Stimulated activated CD8-positive, alpha-beta memory T cell treated with anti-CD3 and anti-CD28 coated beads, Interleukin-4, amount 100 ng/mL, for 4 hours (primary cell): Measurements from ENCODE around the gene EIF6.
"Not testable (repeated sequence)": the region's sequence is repeated elsewhere in the genome, so short reads cannot be mapped to it uniquely, and the experiment has no call there.

Source experiments
- DNase-seq, 2 donors: peaks; one replicate each; pipeline ENCODE4 v3.0.0-alpha.2; 2020; ENCODE audit warnings: low read depth in 2 of 2, low spot score in 1 of 2

EIF6 gene

GRCh38 chr20:35262731-35263531 lies 21.6 kb downstream of the EIF6 start:
- DNase-seq = not testable (repeated sequence)

GRCh38 chr20:35262321-35262720 lies 22.3 kb downstream of the EIF6 start:
- DNase-seq = not testable (repeated sequence)

GRCh38 chr20:35260426-35260825 lies 24.1 kb downstream of the EIF6 start:
- DNase-seq = no peak

- no peak for DNase-seq
Measured at GRCh38 chr20:35257175-35257909, 27.2 kb downstream of the EIF6 start.

DNA sequence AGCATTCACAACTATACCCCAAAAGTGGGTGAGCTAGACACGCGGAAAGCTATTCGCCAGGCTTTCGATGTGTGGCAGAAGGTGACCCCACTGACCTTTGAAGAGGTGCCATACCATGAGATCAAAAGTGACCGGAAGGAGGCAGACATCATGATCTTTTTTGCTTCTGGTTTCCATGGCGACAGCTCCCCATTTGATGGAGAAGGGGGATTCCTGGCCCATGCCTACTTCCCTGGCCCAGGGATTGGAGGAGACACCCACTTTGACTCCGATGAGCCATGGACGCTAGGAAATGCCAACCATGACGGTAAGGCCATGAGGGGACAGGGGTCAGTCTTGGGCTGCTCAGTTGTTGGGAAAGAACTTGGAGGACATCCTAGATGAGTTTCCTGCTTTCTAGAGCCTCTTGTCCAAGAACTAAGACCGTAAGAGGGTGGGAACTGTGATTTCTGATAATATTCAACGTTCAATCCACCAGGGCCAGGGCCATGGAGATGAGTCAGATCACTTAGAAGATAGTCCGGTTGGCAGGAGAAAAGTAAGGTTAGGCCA lies 30.0 kb downstream of the EIF6 start:
- no peak for DNase-seq

DNA sequence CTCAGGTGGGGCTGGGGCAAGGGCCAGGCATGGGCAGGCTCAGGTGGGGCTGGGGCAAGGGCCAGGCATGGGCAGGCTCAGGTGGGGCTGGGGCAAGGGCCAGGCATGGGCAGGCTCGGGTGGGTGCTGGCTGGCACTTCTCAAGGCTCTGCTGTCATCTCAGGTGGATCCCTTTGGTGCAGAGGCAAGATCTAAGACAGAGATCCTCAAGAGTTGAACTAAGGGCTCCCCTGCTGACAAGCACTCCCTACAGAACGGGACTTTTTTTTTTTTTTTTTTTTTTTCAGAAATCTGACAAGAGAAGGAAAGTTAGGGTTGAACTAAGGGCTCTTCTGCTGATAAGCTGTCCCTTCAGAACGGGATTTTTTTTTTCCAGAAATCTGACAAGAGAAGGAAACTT lies 31.6 kb downstream of the EIF6 start:
- no peak for DNase-seq

GRCh38 chr20:35252598-35252997 lies 32.0 kb downstream of the EIF6 start:
- not testable (repeated sequence) for DNase-seq

DNA sequence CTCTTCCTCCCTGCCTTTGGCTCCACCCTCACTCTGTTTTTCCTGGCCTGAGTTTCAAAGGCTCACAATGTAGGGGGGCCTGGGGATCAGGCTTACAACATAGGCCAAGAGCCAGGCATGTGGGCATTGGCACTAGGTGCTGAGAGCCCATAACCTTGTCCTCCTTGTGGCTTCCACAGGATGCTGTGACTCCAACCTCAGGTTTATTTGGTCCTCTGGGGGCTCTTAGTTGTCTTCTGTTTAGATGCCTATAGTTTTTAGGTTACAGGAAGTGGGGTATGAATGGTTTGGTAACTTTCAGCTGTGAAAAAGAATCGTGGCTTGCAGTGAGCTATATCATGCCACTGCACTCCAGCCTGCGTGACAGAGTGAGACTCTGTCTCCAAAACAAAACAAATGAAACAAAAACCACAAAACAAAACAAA lies 32.5 kb downstream of the EIF6 start:
- DNase-seq = no peak

DNA sequence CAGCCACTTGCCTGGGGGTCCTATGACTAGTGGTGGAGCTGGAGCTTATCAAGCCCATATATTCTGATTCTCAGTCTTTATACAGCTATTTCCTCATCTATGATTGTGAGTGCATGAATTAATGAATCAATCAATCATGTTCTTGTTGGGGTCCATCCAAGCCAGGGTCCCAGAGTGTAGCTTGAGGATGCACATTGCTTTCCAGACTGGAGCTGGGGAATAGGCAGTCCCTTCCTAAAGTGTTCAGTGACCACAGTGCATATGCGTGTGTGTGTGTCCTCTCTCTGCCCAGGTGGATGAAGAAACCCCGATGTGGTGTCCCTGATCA lies 33.0 kb downstream of the EIF6 start:
- no peak for DNase-seq

- no peak for DNase-seq
Measured at GRCh38 chr20:35248641-35249475, 35.7 kb downstream of the EIF6 start.

DNA sequence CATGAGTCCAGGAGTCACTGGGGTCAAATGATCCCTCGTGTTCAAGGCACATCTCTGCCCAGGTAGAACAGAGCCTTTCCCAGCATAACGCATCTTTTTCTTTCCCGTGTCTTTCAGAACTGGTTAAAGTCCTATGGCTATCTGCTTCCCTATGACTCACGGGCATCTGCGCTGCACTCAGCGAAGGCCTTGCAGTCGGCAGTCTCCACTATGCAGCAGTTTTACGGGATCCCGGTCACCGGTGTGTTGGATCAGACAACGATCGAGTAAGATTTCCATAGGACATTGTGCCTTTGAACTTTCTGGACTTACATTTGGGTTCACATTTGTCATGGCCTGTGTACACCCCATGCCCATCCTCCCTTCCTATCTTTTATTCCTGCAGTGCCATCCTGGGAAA lies 37.8 kb downstream of the EIF6 start:
- no peak for DNase-seq

DNA sequence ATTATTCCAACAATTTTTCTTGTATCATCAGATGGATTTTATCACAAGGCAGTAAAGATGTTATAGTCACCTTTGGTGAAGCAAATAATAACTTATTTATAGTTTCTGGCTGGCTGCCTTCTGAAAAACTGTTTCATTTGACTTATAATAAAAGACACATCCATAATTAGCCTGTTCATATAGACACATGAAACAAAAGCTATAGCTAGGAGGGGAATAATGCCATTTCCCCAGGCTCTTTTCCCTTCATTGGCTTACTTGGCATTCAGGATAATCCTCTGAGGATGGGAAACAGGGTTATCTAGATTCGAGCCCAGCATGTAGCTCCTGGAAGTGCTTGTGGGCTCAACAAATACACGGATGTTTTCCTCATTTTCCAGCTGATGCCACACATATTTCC lies 40.6 kb downstream of the EIF6 start:
- no peak for DNase-seq

GRCh38 chr20:35243317-35243716 lies 41.3 kb downstream of the EIF6 start:
- DNase-seq = no peak

DNA sequence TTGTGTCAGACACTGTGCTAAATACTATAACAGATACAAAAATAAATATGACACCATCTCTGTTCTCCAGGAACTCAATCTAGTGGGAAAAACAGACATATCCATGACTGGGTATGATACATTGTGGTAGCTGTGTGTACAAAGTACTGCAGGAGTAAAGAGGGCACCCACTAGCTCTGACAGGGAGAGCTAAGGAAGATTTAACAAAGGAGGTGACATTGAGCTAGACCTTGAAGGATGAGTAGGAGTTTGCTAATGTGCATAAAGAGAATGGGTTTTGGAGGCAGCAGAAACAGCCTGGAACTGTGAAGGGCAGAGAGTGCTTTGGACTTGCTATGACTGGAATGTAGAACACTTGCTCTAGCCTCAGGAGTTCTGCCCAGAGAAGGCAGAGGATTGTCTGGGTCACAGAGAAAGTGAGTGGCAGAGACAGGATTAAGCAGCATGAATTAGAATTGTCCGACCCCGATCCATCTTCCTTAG lies 43.7 kb downstream of the EIF6 start:
- DNase-seq = no peak

DNA sequence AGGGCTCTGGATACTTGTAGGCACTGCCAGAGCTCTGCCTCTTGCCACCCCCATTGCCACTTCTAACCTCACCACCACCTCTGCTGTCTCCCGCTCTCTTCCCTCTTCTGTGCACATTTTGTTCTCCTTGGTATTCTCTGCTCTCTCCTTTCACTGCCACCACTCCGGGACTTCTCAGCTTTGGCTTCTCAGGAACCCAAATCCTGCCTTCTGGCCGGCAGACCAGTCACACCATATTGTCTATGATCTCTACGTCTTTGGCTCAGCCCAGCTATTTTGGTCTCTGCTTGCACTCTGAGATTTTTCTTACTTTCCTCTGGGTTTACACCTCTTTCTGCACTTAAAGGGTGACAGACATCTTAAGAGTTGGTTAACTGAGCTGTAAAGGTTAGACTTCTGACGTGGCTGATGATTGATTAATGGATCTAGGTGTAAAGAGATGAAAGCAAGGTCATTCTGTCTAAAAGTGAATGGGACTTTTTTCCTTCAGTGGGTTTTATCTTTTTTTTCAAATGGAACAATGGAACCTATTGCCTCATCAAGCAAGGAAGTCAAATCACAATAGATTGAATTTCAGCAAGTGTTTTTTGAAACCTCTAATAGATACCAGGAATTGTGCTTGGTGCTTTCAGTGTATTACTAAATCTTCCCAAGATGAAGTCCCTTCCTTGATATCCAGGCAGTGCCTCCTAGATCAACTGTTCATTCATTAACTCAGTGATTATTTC lies 44.3 kb downstream of the EIF6 start:
- DNase-seq = no peak

DNA sequence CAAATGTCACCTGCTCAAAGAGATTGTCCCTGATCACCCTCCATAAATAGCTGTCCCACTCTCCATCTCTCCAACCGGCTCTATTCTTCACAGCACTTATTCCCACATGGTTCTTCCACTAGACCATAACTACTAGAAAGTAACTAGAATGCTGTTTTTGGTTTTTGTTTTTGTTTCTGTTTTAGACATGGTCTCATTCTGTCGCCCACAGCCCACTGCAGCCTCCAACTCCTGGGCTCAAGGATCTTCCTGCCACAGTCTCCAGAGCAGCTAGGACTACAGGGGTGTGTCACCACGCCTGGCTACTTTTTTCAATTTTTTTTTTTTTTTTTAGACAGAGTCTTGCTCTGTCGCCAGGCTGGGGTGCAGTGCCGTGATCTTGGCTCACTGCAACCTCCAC lies 45.8 kb downstream of the EIF6 start:
- DNase-seq = no peak

GRCh38 chr20:35238170-35238569 lies 46.4 kb downstream of the EIF6 start:
- DNase-seq = no peak

DNA sequence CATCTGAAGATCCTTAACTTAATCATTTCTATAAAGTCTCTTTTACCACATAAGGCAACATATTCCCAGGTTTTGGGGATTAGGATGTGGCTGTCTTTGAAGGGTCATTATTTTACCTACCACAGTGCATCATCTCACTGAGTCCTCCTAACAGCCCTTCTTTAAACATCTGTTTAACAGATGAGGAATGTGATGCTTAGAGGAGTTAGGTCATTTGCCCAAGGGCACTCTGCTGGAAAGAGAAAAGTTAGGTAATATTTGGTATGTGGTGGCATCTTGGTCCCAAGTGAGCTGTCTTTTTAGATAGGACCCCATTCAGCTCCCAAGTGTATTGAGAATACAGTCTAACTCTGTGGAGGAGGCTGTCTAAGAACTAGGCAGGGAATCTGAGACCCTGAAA lies 47.1 kb downstream of the EIF6 start:
- no peak for DNase-seq

DNA sequence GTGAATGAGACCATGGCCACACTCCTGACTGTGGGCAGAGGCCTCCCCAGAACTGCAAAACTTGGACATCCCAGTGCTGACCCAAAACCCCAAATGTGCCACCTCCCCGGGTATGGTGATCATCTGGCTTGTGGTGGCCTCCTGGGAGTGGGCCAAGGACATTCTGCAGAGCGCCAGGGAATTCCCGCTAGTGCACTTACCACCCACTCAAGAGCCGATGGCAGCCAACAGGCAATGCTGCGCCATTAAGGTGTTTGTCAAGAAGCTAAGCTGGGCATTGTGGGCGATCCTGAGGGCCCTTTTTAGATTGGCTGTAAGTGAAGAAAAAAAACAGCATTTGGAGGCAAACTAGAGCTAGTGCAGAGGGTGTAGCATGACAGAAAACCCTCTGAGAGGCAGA lies 48.7 kb downstream of the EIF6 start:
- DNase-seq = no peak

GRCh38 chr20:35232575-35232974 lies 52.0 kb downstream of the EIF6 start:
- DNase-seq = no peak
